ENCODE results near the gene FAM171A2.
"Not testable (repeated sequence)": the region's sequence is repeated elsewhere in the genome, so short reads cannot be mapped to it uniquely, and the experiment has no call there.

Gene FAM171A2

GRCh38 chr17:44374306-44375195 lies 10.9 kb upstream of the FAM171A2 start:
- no peaks in the 10 kb centered on the region for H3K36me3 Mint-ChIP-seq (ENCODE audit: low read depth)
- no peak overlapping the region for H3K4me3 Mint-ChIP-seq
- H3K9me3 Mint-ChIP-seq: no peaks in the 10 kb centered on the region
- TF ChIP-seq, protein P1, sequence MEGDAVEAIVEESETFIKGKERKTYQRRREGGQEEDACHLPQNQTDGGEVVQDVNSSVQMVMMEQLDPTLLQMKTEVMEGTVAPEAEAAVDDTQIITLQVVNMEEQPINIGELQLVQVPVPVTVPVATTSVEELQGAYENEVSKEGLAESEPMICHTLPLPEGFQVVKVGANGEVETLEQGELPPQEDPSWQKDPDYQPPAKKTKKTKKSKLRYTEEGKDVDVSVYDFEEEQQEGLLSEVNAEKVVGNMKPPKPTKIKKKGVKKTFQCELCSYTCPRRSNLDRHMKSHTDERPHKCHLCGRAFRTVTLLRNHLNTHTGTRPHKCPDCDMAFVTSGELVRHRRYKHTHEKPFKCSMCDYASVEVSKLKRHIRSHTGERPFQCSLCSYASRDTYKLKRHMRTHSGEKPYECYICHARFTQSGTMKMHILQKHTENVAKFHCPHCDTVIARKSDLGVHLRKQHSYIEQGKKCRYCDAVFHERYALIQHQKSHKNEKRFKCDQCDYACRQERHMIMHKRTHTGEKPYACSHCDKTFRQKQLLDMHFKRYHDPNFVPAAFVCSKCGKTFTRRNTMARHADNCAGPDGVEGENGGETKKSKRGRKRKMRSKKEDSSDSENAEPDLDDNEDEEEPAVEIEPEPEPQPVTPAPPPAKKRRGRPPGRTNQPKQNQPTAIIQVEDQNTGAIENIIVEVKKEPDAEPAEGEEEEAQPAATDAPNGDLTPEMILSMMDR (IDR thresholded peaks at IDR 0.05; ENCODE audit: unreplicated experiment in 3 of 3): no peak
- H3K27ac Mint-ChIP-seq: no peak overlapping the region
- peaks cover 22% of the 10 kb centered on the region for H3K27me3 Mint-ChIP-seq (ENCODE audit: low read depth)
- peaks cover 9% of the 10 kb centered on the region for H3K4me1 Mint-ChIP-seq

DNA sequence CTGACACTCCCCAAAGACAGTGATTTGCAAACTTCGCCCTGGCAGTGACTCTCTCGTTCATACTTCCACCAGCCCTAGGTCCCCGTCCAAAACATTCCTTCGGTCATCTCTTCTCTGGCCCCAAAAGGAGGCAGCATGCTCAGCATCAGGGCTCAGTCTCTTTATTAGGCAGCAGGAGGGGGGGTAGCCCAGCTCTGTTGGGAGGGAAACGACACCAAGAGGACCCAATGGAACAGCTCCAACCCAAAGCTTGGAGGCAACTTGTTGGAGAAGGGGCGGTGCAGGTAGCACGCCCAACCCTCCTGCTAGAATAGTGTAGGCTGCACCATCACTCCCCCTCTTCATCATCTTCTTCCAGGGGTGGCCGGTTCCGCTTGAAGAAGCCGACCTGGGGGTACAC lies 8.4 kb upstream of the FAM171A2 start:
- TF ChIP-seq, protein P1 (IDR thresholded peaks at IDR 0.05; ENCODE audit: unreplicated experiment in 3 of 3): no peak
- Mint-ChIP-seq H3K27me3 (ENCODE audit: low read depth) (peaks cover 29% of the 10 kb centered on the region), H3K4me1 (peaks cover 19% of the 10 kb centered on the region), H3K4me3 (no peak overlapping the region), H3K27ac (no peak overlapping the region), H3K9me3 (no peaks in the 10 kb centered on the region), H3K36me3 (ENCODE audit: low read depth) (no peaks in the 10 kb centered on the region)

- Mint-ChIP-seq H3K4me3 (peak overlapping the region in 1 of 3 experiments; percentile 16), H3K27ac (peak overlapping the region in 2 of 3 experiments; percentile 48 to 74), H3K4me1 (peaks cover 15% of the 10 kb centered on the region), H3K27me3 (ENCODE audit: low read depth) (peaks cover 30% of the 10 kb centered on the region)
- not testable (repeated sequence) for H3K9me3 Mint-ChIP-seq; H3K36me3 Mint-ChIP-seq (ENCODE audit: low read depth)
Observed at GRCh38 chr17:44369414-44370023, 5.9 kb upstream of the FAM171A2 start.

GRCh38 chr17:44368391-44369243 lies 5.0 kb upstream of the FAM171A2 start:
- H3K27me3 Mint-ChIP-seq (ENCODE audit: low read depth): peaks cover 29% of the 10 kb centered on the region
- H3K9me3 Mint-ChIP-seq; H3K36me3 Mint-ChIP-seq (ENCODE audit: low read depth); H3K27ac Mint-ChIP-seq: not testable (repeated sequence)
- peak overlapping the region in 2 of 3 experiments; percentile 47 to 50 for H3K4me3 Mint-ChIP-seq
- peaks cover 15% of the 10 kb centered on the region for H3K4me1 Mint-ChIP-seq

DNA sequence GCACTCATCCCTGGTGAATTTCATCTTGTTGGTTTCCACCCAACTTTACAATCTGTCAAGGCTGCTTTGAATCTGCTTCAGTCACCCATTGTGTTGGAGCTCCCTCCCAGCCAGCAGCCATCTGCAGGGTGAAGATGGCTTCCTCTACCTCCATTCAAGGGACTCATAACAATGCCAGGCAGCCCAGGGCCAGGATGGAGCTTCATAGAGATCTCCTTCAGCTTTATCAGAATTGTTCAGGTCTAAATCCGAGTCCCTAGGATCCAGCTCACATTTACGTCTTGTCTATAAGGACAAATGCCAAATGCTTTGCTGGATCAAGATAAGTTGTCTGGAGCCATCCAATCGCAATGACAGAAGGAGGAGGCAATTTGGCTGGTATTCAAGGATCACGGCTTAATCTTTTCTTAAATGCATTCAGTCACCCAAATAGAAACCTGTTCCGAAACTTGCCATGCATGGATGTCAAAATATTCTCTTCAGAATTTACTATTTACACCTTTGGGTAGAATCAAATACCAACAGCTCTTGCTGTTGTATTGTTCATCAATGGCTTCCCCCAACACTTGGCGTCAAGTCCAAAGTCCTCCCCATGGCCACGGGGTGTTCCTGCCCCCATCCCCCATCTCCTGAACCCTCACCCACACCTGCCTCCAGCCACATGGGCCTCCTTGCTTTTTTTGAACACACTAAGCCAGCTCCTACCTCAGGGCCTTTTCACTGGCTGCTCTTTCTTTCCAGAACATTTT lies 3.8 kb upstream of the FAM171A2 start:
- H3K4me1 Mint-ChIP-seq: peaks cover 15% of the 10 kb centered on the region
- H3K9me3 Mint-ChIP-seq: no peaks in the 10 kb centered on the region
- H3K36me3 Mint-ChIP-seq (ENCODE audit: low read depth): no peaks in the 10 kb centered on the region
- TF ChIP-seq, protein P1 (IDR thresholded peaks at IDR 0.05; ENCODE audit: unreplicated experiment in 3 of 3): no peak
- peak overlapping the region in 2 of 3 experiments; percentile 5 to 45 for H3K27ac Mint-ChIP-seq
- H3K4me3 Mint-ChIP-seq: peak overlapping the region; percentile 29 to 67 (median 39)
- H3K27me3 Mint-ChIP-seq (ENCODE audit: low read depth): peaks cover 23% of the 10 kb centered on the region

- Mint-ChIP-seq H3K27ac (peak overlapping the region in 2 of 3 experiments; percentile 15 to 56), H3K4me1 (peaks cover 33% of the 10 kb centered on the region), H3K4me3 (peak overlapping the region; percentile 86 to 95 (median 94)), H3K27me3 (ENCODE audit: low read depth) (peaks cover 17% of the 10 kb centered on the region)
- H3K36me3 Mint-ChIP-seq (ENCODE audit: low read depth); H3K9me3 Mint-ChIP-seq: not testable (repeated sequence)
Observed at GRCh38 chr17:44365051-44365450, 1.4 kb upstream of the FAM171A2 start.
